NCI-H345 treated with DMSO at 0.1 percent for 48 hours (cell line): ENCODE measurements around the gene KRTAP3-2.
"Not testable (repeated sequence)": the region's sequence is repeated elsewhere in the genome, so short reads cannot be mapped to it uniquely, and the experiment has no call there.

Source experiments
- DNase-seq: peaks from one replicate; lab custom pipeline; 2025; ENCODE audit not compliant: unreplicated experiment; lab: John Stamatoyannopoulos, UW

The KRTAP3-2 gene

GRCh38 chr17:40999563-40999962 is at the start of gene KRTAP3-2:
Gene KRTAP3-2, minus strand, starts transcription at chr17:40999906. Its CDS starts 53 bp downstream, at chr17:40999853.
- DNase-seq: not testable (repeated sequence)

GRCh38 chr17:41049110-41049509 is 49.4 kb upstream of the KRTAP3-2 start:
- no peak for DNase-seq

DNA sequence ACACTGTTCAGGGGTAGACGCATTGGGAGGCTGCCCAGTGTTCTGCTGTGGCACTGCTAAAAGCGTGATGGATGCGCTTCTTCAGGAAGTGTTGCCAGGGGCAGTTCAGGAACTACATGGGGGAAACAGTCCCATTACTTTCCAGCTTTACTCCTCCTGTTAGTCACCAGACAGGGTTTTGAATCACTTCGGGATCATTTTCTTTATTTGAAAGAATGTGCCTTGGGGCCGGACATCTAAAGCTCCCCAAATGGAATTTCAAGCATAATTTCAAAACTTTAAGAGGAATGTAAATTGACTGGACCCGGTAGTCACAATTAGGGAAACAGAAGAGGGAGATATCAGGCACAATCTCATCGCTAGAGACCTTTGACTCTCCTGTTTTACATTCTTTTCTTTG is 48.7 kb upstream of the KRTAP3-2 start:
- no peak for DNase-seq

DNA sequence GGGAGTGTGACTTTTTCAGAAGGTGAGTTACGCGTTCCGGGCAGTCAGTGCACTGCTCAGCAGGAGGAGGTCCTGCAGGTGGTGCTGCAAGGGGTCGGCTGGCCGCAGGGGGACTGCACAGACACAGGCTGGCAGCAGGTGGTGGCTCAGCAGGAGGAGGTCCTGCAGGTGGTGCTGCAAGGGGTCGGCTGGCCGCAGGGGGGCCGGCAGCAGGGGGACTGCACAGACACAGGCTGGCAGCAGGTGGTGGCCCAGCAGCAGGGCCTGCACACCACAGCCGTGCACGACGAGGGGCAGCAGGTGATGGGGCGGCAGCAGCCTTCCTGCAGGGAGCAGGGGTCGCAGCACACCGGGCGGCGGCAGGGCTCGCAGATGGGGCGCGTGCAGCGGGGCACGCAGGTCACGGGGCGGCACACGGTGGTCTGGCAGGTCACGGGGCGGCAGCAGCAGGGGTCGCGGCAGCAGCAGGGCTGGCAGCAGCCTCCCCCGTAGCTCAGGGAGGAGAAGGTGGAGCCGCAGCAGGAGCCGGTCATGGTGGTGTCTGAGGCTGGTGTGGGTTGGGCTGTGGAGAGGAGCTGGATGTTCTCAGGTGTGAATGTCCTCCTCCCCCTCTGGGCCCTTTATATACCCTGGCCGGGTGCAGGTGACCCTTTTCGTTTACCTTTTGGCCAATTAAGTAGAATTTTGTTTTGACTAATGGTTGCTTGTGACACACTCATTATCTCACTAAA is 47.2 kb upstream of the KRTAP3-2 start, which contains the start of gene KRTAP2-1:
KRTAP2-1 (minus strand) TSS at position 582 of the 731 bp plus-strand sequence; CDS start at position 533, 49 bp downstream.
- DNase-seq: not testable (repeated sequence)

- DNase-seq: no peak
These were observed 43.2 kb upstream of the KRTAP3-2 start for GRCh38 chr17:41042953-41043352.

GRCh38 chr17:41040783-41041571 is 41.3 kb upstream of the KRTAP3-2 start, which contains the start of gene KRTAP1-1:
Gene KRTAP1-1, minus strand, starts transcription at chr17:41041450. Its CDS starts 53 bp downstream, at chr17:41041397.
- not testable (repeated sequence) for DNase-seq

- no peak for DNase-seq
These were observed 38.2 kb upstream of the KRTAP3-2 start for GRCh38 chr17:41037853-41038350.

- not testable (repeated sequence) for DNase-seq
These were observed 34.7 kb upstream of the KRTAP3-2 start, which contains the start of gene KRTAP1-3 for GRCh38 chr17:41034346-41034935. Gene KRTAP1-3, minus strand, starts transcription at chr17:41034874. Its CDS starts 53 bp downstream, at chr17:41034821.

DNA sequence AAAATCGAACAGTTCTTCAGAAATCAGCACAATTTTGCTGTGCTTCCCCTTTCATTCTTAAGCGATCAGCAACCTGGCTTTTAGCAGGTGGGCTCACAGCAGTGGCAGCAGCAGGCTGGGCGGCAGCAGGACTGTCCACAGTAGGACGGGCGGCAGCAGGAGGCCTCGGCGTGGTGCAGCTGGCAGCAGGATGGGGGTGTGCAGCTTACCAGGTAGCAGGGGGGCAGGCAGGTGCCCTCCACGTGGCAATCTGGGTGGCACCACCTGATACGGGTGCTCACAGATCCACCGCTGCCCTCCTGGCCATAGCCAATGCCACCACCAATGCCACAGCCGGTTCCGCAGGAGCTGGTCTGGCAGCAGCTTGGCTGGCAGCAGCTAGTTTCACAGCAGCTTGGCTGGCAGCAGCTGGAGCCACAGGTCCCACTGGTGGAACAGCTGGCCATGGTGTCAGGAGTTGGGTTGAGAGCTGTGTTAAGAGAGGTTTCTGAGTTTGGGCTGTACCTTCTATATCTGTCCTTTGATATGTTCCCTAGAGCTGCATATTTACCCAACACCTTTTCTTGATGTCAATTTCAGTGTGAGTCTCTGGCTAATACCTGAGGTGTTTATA is 30.0 kb upstream of the KRTAP3-2 start, which contains the start of gene KRTAP1-4:
KRTAP1-4 (minus strand) TSS at position 563 of the 613 bp plus-strand sequence; CDS start at position 446, 117 bp downstream.
- no peak for DNase-seq

- DNase-seq: no peak
These were observed 27.2 kb upstream of the KRTAP3-2 start, which contains the start of gene KRTAP1-5 for GRCh38 chr17:41026715-41027471. Gene KRTAP1-5, minus strand, starts transcription at chr17:41027208. Its CDS starts 53 bp downstream, at chr17:41027155.

DNA sequence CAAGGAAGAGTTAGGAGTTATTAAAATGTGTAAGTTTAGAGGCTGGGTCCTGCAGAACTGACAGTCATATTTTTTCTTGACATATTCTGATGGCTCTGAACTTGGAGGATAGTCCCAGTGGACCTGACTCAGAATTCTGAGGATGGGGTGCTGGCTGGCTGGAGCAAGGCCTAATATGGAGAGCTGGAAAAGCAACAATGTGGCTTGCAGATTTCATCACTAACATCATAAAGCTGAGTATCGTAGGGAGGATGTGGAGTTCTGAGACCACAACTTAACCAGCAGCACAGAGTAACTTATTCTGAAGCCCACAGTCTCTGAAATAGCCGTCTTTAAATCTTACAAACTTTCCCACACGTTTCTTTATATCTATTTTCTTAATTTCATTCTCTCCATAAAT is 25.0 kb upstream of the KRTAP3-2 start:
- DNase-seq: no peak

DNA sequence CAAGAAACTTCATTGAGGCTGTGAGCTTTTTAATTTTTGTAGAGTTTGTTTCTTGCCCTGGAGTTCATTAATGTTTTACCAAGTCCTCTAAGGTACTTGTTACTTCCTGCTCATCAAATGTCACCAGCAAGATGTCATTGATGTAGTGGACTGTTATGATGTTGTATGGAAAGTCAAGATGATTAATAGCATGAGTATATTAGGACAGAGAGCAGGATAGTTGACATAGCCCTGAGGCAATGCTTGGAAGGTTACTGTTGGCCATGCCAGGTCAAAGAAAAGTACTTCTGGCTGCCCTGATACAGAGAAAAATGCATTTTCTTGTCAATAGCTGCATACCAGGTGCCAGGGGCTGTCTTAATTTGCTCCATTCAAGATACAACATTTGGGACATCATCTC is 20.6 kb upstream of the KRTAP3-2 start:
- no peak for DNase-seq

DNA sequence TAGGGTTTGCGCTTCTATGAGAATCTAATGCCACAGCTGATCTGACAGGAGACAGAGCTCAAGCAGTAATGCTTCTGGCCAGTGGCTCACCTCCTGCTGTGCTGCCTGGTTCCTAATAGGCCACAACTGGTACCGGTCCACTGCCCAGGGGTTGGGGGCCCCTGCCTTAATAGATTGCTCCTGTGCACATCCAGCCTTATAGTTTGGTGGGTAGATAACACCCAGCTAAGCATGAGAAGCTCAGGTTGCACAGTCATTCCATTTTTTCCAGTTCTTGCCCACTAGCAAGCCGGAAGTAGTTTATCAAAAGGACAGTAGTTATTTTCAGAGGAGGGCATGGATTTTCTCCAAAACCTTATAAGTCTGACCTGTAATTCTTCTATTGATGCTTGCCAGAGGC is 19.7 kb upstream of the KRTAP3-2 start:
- DNase-seq: no peak

GRCh38 chr17:41018541-41018940 is 18.8 kb upstream of the KRTAP3-2 start:
- no peak for DNase-seq

DNA sequence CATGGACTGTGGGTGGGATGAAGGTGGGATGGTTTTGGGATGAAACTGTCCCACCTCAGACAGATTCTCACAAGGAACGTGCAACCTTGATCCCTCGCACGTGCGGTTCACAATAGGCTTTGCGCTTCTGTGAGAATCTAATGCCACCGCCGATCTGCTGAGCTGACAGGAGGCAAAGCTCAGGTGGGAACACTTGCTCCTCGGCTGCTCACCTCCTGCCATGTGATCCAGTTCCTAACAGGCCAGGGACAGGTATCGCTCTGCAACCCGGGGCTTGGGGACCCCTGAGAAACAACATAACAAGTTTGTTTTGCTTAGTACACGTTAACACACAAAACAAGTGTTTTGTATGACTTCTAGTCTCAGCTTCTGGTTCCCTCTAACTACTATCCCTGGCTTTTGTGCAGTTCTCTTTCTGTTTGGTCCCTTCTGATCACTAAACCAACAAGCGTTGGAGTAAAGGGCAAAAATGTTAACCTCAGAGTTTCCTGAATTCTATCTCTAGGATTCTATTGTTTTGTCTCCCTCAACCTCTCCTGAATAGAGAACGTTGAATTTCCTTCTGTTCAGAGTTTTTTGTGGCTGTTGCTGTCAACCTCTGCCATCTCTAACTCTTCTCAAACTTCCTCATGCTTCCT is 17.0 kb upstream of the KRTAP3-2 start:
- DNase-seq: no peak

DNA sequence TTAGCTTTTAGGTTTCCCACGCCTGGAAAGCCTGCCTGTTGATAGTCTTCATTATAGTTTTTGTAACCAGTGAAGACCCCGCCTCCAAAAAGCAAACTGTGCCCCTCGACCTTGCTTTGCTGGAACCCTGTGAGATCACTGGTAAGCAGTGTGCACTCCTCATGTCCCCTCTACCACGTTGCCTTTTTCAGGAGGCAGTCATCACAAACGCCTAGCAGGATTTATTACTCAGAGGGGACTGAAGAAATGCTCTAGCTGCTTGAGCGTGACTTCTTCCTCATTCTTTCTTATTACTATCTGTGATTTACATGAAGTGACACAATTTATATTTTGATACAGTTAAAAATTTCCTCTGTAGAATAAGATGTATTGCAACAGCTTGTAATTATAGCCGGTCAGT is 15.7 kb upstream of the KRTAP3-2 start:
- no peak for DNase-seq

GRCh38 chr17:41013606-41014005 is 13.9 kb upstream of the KRTAP3-2 start:
- DNase-seq: no peak

- DNase-seq: no peak
These were observed 13.5 kb upstream of the KRTAP3-2 start for GRCh38 chr17:41013181-41013580.
